Effector CD4-positive, alpha-beta T cell (primary cell): Measurements from ENCODE around the gene MAP3K8.
"Not testable (repeated sequence)": the region's sequence is repeated elsewhere in the genome, so short reads cannot be mapped to it uniquely, and the experiment has no call there.

Source experiments
- DNase-seq: peaks from one replicate; pipeline ENCODE4 v3.0.0-alpha.2; 2020

The MAP3K8 gene

GRCh38 chr10:30423655-30424275 lies 10.2 kb upstream of the MAP3K8 start:
- not testable (repeated sequence) for DNase-seq

- no peak for DNase-seq
These were observed 8.5 kb upstream of the MAP3K8 start for GRCh38 chr10:30425336-30426075.

- DNase-seq: no peak
These were observed 3.3 kb upstream of the MAP3K8 start for GRCh38 chr10:30430544-30431298.

- no peak for DNase-seq
These were observed 2.5 kb upstream of the MAP3K8 start for GRCh38 chr10:30431435-30431911.

- DNase-seq: no peak
These were observed 1.2 kb upstream of the MAP3K8 start for GRCh38 chr10:30432622-30433305.

DNA sequence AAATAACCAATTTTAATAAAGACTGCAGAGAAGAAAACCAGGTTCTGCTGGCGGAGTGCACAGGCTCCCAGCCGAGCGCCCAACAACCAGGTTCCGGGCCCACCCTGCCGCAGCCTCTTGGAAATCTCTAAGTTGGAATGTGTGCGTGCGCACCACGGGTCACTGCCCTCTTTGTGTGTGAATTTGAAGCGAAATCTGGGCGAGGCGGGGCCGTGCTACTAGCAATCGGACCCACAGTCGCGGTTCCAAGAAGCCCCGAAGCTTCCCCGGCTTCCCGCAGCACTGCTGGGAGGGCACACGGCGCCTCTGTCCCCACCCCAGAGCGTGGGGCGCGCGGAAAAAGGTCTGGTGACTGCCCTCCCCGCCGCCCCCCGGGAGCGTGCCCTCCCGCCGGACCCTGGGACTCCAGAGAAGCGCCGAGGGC lies 666 bp upstream of the MAP3K8 start:
- DNase-seq: no peak

- DNase-seq: peak; percentile 55
These were observed 489 bp downstream of the MAP3K8 start for GRCh38 chr10:30434273-30435072.

DNA sequence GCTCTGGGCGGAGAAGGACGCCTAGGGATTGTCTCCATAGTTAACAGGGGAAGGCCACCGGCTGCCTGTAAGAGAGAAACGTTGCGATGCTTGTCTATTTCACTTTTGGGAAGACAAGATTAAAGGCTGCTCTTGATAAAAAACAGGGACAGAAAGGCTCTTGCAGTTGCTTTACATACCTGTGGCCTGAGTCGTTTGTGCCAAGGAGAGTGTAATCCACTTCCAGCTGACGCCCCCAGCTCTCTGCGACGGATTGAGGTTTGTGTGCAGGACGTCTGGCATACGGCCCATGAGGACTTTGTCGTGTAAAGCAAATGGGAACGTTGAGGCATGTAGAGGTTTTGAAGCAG lies 1.1 kb downstream of the MAP3K8 start:
- DNase-seq: no peak

GRCh38 chr10:30435499-30436167 lies 1.6 kb downstream of the MAP3K8 start:
- DNase-seq: not testable (repeated sequence)

- DNase-seq: no peak
These were observed 2.2 kb downstream of the MAP3K8 start for GRCh38 chr10:30436191-30436611.

DNA sequence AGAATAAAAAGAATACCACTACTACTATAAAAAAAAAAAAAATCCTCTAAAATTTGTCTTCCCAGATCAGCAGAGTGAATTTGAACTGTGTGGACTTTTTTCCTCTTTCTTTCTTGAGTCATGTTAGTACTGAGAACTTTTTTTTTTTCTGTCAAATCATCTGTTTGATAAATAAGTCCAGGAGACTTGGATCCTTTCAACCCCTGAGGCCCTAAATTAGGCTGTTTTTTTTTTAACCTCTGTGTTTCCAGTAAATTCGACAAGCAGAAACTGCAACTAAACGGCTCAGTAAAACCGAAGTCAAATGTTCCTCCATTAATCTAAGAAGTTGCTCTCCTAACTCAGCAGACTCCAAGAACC lies 2.7 kb downstream of the MAP3K8 start:
- no peak for DNase-seq

DNA sequence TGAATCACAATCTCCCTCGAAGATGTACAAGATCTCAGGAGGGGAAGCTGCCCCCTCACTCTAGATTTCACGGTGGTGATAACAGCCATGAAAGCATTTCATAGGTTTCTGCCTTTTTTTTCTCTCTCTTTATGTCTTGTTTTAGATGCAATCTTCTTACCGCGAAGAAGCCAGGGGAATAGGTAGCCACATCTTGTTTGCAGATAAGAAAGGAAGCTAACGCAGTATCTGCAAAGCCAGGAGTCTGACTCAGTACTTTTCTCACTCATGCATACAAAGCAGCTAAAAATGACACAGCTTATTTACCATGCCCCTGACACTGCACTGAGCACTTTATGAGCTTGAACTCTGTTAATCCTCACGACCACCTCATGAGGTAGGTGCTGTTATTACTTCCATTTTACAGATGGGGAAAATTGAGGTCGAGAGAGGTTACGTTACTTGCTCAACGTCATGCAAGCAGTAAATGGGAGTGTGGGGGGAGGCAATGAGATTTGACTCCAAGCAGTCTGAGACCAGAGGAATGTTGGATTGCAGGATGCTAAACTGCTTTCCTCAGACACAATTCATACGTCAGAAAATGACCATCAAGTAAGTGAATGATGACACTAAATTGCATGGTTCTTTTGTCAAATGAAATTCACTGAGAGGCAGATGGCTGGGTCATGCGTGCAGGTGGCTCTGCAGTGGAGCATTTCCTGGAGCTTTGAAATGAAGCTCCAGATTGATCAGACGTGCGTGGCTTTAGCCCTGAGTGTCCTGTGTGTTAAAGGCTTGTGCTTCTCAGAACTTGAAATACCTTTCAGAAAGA lies 3.3 kb downstream of the MAP3K8 start:
- DNase-seq: no peak

GRCh38 chr10:30438021-30438850 lies 4.3 kb downstream of the MAP3K8 start:
- DNase-seq: no peak

DNA sequence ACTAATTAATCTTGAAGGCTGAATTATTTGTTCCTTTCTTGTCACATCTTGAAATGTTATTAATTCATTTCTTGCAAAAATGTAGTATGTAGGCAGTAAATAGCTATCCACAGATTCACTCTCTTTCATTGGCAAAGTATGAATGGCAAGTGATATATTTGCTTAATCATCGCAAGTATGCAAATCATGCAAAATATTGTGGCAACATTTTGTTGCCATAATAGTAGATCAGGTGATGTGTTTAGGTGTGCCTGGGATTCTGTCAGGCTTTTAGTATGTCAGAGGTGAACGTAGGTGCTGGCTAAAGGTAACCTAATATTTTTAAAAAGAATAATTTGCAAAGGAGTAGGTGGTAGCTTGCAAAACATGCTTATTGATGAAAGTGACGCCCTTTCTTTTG lies 5.9 kb downstream of the MAP3K8 start:
- DNase-seq: no peak

DNA sequence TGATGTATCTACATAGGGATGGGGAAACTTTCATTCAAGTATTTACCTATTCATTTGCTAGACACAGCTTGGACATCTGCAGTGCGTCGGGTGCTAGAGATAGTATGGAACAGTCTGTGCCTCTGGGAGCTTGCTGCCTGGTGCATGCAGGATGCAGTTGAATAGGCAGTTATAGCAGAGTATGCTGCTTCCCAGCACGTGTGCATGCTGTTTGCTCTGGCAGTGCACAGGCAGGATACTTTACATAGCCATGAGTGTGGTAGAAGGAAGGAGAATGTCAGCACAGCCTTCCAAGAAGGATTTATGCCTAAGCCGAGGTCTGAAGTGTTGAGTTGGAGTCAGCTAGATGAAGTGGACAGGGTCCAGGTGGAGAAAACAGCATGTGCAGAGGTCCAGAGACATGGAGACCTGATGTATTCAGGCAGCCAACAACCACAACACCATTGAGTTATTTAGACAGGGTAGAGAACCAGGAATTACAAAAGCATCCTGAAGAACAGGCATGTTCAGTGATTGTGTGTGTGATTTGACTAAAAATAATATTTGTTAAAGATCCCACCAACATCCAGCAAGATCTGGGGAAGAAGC lies 8.1 kb downstream of the MAP3K8 start:
- no peak for DNase-seq

DNA sequence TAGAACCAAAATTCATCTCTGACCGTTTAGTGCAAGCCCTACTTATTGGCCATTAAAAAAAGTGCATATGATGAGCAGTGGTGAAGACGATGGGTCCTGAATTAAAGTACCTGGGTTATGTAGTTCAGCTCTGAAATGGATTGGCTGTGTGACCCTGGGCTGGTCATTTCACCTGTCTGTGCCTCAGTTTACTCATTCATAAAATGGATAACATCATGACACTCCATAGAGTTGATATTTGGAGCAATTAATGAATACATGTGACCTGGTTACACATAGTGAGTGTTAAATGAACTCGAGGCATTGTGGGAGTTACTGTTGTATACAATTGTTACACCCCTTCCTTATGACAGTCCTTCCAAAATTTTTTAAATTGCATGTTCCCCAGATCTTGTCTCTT lies 9.1 kb downstream of the MAP3K8 start:
- DNase-seq: no peak

GRCh38 chr10:30445711-30446110 lies 11.7 kb downstream of the MAP3K8 start:
- no peak for DNase-seq

- no peak for DNase-seq
These were observed 13.3 kb downstream of the MAP3K8 start for GRCh38 chr10:30447125-30447799.

DNA sequence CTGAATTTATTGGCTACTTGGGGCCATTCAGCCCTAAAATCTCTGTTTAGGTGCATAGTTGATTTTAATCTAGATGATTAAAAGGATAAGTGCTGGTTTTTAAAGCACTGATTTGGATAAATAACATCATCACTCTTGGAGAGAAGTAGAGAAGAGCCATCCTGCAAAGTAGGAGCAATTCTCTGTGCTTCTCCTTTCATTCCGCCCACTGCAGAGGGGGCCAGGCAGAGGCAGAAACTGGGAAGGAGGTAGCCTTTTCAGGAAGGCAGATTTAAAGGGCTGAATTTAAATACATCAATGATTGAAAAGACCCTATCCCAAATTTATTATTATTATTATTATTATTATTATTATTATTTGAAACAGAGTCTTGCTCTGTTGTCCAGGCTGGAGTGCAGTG lies 14.1 kb downstream of the MAP3K8 start:
- DNase-seq: no peak
